Liver (tissue), 9 donors: Measurements from ENCODE around the gene L2HGDH. TPM values are rescaled to one million over a fixed set of nuclear protein-coding genes. Genes with fewer than 3 reads are reported as not detected.

ENCODE experiments used
- DNase-seq: peaks from one replicate; pipeline ENCODE4 v3.0.0-alpha.2; 2017; ENCODE audit warnings: low spot score
- H3K27ac ChIP-seq, 2 donors: one replicate each; pipeline ENCODE4 v1.7.0; 2013; ENCODE audit warnings: inconsistent platforms in 2 of 2, low read length in 2 of 2, control low read depth in 1 of 2, low read depth in 1 of 2, mild to moderate bottlenecking in 1 of 2
- H3K27me3 ChIP-seq, 4 donors: one replicate each; pipeline versions ENCODE4 v1.6.1 to v1.7.0; 2013; ENCODE audit warnings: low read length in 3 of 4, inconsistent platforms in 1 of 4, mild to moderate bottlenecking in 1 of 4, moderate library complexity in 1 of 4; ENCODE audit not compliant: control insufficient read depth in 4 of 4, insufficient read depth in 4 of 4
- H3K36me3 ChIP-seq, 4 donors: one replicate each; pipeline versions ENCODE4 v1.6.1 to v1.7.0; 2013; ENCODE audit warnings: low read length in 3 of 4, mild to moderate bottlenecking in 3 of 4, low read depth in 1 of 4, moderate library complexity in 1 of 4; ENCODE audit not compliant: control insufficient read depth in 4 of 4, insufficient read depth in 3 of 4
- H3K4me1 ChIP-seq, 4 donors: one replicate each; pipeline versions ENCODE4 v1.6.1 to v1.7.0; 2013; ENCODE audit warnings: low read length in 3 of 4, mild to moderate bottlenecking in 3 of 4, moderate library complexity in 1 of 4; ENCODE audit not compliant: control insufficient read depth in 4 of 4, insufficient read depth in 4 of 4
- H3K4me3 ChIP-seq, 3 donors: one replicate each; pipeline versions ENCODE4 v1.6.1 to v1.7.0; 2013; ENCODE audit warnings: low read length in 3 of 3, control low read depth in 1 of 3, low read depth in 1 of 3, mild to moderate bottlenecking in 1 of 3
- H3K9ac ChIP-seq, 2 donors: one replicate each; pipeline ENCODE4 v1.7.0; 2013; ENCODE audit warnings: low read length in 2 of 2, mild to moderate bottlenecking in 2 of 2, moderate library complexity in 2 of 2, control low read depth in 1 of 2, low read depth in 1 of 2
- H3K9me3 ChIP-seq, 4 donors: one replicate each; pipeline versions ENCODE4 v1.6.1 to v1.7.0; 2013; ENCODE audit warnings: low read length in 3 of 4; ENCODE audit not compliant: control insufficient read depth in 4 of 4
- EGR1 ChIP-seq, 2 donors: IDR thresholded peaks; 2 replicates each; pipeline ENCODE4 v1.6.1; 2016 to 2018; ENCODE audit warnings: antibody characterized with exemption in 2 of 2, low read depth in 2 of 2
- FOXA2 ChIP-seq: IDR thresholded peaks from 2 replicates; pipeline ENCODE4 v1.6.1; 2016; ENCODE audit warnings: antibody characterized with exemption
- GABPA ChIP-seq, 2 donors: IDR thresholded peaks in 1 of 2; conservative IDR thresholded peaks in 1 of 2; 2 replicates each; pipeline ENCODE4 v1.6.1; 2016; ENCODE audit warnings: antibody characterized with exemption in 2 of 2, mild to moderate bottlenecking in 1 of 2, moderate library complexity in 1 of 2
- HNF4A ChIP-seq, 2 donors: conservative IDR thresholded peaks; 2 replicates each; pipeline ENCODE4 v1.6.1; 2016; ENCODE audit warnings: antibody characterized with exemption in 2 of 2, mild to moderate bottlenecking in 2 of 2
- HNF4G ChIP-seq: IDR thresholded peaks from 2 replicates; pipeline ENCODE4 v1.6.1; 2016; ENCODE audit warnings: antibody characterized with exemption
- JUND ChIP-seq, 2 donors: IDR thresholded peaks; 2 replicates each; pipeline ENCODE4 v1.6.1; 2016; ENCODE audit warnings: antibody characterized with exemption in 2 of 2
- NR2F2 ChIP-seq: IDR thresholded peaks from 2 replicates; pipeline ENCODE4 v1.6.1; 2016; ENCODE audit warnings: antibody characterized with exemption
- RAD21 ChIP-seq, 2 donors: IDR thresholded peaks; 2 replicates each; pipeline ENCODE4 v1.6.1; 2016; ENCODE audit warnings: antibody characterized with exemption in 2 of 2, mild to moderate bottlenecking in 2 of 2
- SP1 ChIP-seq: IDR thresholded peaks from 2 replicates; pipeline ENCODE4 v1.6.1; 2018; ENCODE audit warnings: antibody characterized with exemption, mild to moderate bottlenecking
- YY1 ChIP-seq: IDR thresholded peaks from 2 replicates; pipeline ENCODE4 v1.6.1; 2016; ENCODE audit warnings: antibody characterized with exemption, mild to moderate bottlenecking
- WGBS: extraction: QIAGEN DNeasy Blood & Tissue Kit; methylation state at CpG from one replicate; pipeline ENCODE4 v1.1.7; 2013; 5-methylcytosine and 5-hydroxymethylcytosine counted together
- polyA plus RNA-seq, 2 donors: library from polyadenylated mRNA; stranded (reverse) in 1 of 2; unstranded in 1 of 2; fragments of 200-250 nt in 1 of 2; fragments of >200 nt in 1 of 2; fragmentation: Nextera tagmentation in 1 of 2; extraction: Ambion mirVana in 1 of 2; gene quantifications; one replicate each; pipeline versions ENCODE4 v1.2.1 to v1.2.3, GENCODE V29; 2013 to 2015
- total RNA-seq, 2 donors: library from RNA; depleted of rRNA; stranded (reverse); fragments of >200 nt; gene quantifications; one replicate each; pipeline ENCODE4 v1.2.3, GENCODE V29; 2014
- TF ChIP-seq, protein P1 (sequence below): IDR thresholded peaks from 2 replicates; pipeline ENCODE4 v1.6.1; 2016; ENCODE audit warnings: antibody characterized with exemption
- TF ChIP-seq, protein P2 (sequence below): IDR thresholded peaks from 2 replicates; pipeline ENCODE4 v1.6.1; 2016; ENCODE audit warnings: antibody characterized with exemption
- TF ChIP-seq, protein P3 (sequence below): IDR thresholded peaks from 2 replicates; pipeline ENCODE4 v1.6.1; 2016; ENCODE audit warnings: antibody characterized with exemption
- TF ChIP-seq, protein P4 (sequence below): IDR thresholded peaks from 2 replicates; pipeline ENCODE4 v1.6.1; 2016; ENCODE audit warnings: antibody characterized with exemption, mild to moderate bottlenecking
- TF ChIP-seq, protein P5 (sequence below): fragments of 150-350 bp; IDR thresholded peaks from 2 replicates; pipeline ENCODE4 v1.5.1; 2017; ENCODE audit warnings: improper control_type of control experiment, low read depth, low read length; ENCODE audit not compliant: missing input control
- donor health status: healthy.
- donor health status: healthy.
- donor health status: healthy.
- donor health status: healthy.
- donor health status: healthy.

The L2HGDH gene
- total and polyA plus RNA-seq, 4 donors, result 3.8 to 9.0 (median 5.4) TPM

DNA sequence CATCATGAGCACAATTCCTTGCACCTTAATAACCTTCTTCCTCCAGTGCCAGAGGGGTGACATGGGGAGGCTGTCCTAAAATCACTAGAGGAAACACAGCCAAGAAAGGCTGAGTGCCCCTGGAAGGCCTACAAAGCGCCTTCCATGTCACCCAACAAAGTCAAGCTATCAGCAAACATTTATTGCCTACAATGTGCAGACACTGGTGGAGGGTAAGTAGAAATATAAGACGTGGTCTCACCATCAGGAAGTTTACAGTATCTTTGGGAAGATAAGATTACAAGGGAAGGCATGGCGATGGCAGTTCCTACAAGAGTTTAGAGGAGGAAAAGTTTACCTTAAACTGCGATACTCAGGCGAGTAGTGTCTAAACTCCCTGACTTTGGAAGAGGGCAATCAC lies 28.0 kb upstream of the L2HGDH start:
- Histone ChIP-seq H3K4me3 (no peak overlapping the region), H3K9me3 (no peaks in the 10 kb centered on the region), H3K27me3 (no peaks in the 10 kb centered on the region), H3K36me3 (no peaks in the 10 kb centered on the region), H3K27ac (no peak overlapping the region), H3K4me1 (peaks cover 0 to 10% (median 4%) of the 10 kb centered on the region in 4 donors), H3K9ac (no peak overlapping the region)
- no peak for DNase-seq
- TF ChIP-seq GABPA (IDR thresholded peaks at IDR 0.05 in 1 of 2, conservative IDR thresholded peaks at IDR 0.05 in 1 of 2) (no peak), NR2F2 (no peak)
- TF ChIP-seq, protein P1, sequence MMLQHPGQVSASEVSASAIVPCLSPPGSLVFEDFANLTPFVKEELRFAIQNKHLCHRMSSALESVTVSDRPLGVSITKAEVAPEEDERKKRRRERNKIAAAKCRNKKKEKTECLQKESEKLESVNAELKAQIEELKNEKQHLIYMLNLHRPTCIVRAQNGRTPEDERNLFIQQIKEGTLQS, result no peak
- TF ChIP-seq, protein P2, sequence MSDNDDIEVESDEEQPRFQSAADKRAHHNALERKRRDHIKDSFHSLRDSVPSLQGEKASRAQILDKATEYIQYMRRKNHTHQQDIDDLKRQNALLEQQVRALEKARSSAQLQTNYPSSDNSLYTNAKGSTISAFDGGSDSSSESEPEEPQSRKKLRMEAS, result no peak
- WGBS, result 83% methylated on average over 5 of the region's 5 CpGs

DNA sequence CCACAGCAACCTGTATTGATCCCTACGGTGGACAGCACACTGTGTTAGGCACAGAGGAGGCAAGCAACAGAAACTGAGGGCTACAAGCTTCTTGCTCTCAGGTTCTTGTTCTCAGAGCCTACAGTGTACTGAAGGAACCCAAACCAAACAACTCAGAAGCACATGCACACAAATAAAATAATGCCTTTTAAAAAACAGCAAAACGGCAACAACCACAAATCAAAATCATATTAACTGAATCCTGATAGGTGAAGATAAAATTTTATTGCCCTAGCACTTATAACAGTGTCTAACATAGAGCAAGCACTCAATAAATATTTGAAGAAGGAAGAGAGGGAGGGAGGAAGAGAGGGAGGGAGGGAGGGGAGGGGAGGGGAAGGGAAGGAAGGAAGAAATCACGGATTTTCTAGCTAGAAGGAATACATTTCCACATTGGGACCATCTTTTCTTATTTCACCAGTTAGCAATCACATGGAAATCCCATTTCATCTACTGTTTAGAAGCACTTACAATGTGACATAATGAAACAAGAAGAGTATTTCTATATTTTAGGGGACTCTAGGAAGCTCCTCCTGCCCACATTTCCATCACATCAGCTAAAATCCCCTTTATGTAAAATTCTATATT lies 27.3 kb upstream of the L2HGDH start:
- DNase-seq, result no peak
- Histone ChIP-seq H3K27ac (no peak overlapping the region), H3K4me1 (peaks cover 0 to 10% (median 4%) of the 10 kb centered on the region in 4 donors)

More for the DNA sequence above, 27.3 kb upstream of the L2HGDH start:
- no peak overlapping the region for H3K9ac ChIP-seq
- H3K36me3 ChIP-seq, result no peaks in the 10 kb centered on the region
- H3K4me3 ChIP-seq, result no peak overlapping the region
- TF ChIP-seq, protein P3, sequence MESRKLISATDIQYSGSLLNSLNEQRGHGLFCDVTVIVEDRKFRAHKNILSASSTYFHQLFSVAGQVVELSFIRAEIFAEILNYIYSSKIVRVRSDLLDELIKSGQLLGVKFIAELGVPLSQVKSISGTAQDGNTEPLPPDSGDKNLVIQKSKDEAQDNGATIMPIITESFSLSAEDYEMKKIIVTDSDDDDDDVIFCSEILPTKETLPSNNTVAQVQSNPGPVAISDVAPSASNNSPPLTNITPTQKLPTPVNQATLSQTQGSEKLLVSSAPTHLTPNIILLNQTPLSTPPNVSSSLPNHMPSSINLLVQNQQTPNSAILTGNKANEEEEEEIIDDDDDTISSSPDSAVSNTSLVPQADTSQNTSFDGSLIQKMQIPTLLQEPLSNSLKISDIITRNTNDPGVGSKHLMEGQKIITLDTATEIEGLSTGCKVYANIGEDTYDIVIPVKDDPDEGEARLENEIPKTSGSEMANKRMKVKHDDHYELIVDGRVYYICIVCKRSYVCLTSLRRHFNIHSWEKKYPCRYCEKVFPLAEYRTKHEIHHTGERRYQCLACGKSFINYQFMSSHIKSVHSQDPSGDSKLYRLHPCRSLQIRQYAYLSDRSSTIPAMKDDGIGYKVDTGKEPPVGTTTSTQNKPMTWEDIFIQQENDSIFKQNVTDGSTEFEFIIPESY, result no peak
- no peak for TF ChIP-seq HNF4A (conservative IDR thresholded peaks at IDR 0.05)
- TF ChIP-seq, protein P4, sequence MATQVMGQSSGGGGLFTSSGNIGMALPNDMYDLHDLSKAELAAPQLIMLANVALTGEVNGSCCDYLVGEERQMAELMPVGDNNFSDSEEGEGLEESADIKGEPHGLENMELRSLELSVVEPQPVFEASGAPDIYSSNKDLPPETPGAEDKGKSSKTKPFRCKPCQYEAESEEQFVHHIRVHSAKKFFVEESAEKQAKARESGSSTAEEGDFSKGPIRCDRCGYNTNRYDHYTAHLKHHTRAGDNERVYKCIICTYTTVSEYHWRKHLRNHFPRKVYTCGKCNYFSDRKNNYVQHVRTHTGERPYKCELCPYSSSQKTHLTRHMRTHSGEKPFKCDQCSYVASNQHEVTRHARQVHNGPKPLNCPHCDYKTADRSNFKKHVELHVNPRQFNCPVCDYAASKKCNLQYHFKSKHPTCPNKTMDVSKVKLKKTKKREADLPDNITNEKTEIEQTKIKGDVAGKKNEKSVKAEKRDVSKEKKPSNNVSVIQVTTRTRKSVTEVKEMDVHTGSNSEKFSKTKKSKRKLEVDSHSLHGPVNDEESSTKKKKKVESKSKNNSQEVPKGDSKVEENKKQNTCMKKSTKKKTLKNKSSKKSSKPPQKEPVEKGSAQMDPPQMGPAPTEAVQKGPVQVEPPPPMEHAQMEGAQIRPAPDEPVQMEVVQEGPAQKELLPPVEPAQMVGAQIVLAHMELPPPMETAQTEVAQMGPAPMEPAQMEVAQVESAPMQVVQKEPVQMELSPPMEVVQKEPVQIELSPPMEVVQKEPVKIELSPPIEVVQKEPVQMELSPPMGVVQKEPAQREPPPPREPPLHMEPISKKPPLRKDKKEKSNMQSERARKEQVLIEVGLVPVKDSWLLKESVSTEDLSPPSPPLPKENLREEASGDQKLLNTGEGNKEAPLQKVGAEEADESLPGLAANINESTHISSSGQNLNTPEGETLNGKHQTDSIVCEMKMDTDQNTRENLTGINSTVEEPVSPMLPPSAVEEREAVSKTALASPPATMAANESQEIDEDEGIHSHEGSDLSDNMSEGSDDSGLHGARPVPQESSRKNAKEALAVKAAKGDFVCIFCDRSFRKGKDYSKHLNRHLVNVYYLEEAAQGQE, result no peak
- TF ChIP-seq, protein P2, result no peak
- TF ChIP-seq EGR1 (IDR thresholded peaks at IDR 0.05; ENCODE audit: low read depth in 2 of 2), result no peak
- no peak for TF ChIP-seq NR2F2
- no peak for TF ChIP-seq FOXA2
- TF ChIP-seq JUND (IDR thresholded peaks at IDR 0.05), result no peak
- TF ChIP-seq RAD21 (IDR thresholded peaks at IDR 0.05), result no peak
- no peak for TF ChIP-seq GABPA (IDR thresholded peaks at IDR 0.05 in 1 of 2, conservative IDR thresholded peaks at IDR 0.05 in 1 of 2)
- TF ChIP-seq, protein P1, result no peak
- no peak for TF ChIP-seq YY1
- no peak for TF ChIP-seq HNF4G
- TF ChIP-seq SP1, result no peak
- TF ChIP-seq, protein P5, sequence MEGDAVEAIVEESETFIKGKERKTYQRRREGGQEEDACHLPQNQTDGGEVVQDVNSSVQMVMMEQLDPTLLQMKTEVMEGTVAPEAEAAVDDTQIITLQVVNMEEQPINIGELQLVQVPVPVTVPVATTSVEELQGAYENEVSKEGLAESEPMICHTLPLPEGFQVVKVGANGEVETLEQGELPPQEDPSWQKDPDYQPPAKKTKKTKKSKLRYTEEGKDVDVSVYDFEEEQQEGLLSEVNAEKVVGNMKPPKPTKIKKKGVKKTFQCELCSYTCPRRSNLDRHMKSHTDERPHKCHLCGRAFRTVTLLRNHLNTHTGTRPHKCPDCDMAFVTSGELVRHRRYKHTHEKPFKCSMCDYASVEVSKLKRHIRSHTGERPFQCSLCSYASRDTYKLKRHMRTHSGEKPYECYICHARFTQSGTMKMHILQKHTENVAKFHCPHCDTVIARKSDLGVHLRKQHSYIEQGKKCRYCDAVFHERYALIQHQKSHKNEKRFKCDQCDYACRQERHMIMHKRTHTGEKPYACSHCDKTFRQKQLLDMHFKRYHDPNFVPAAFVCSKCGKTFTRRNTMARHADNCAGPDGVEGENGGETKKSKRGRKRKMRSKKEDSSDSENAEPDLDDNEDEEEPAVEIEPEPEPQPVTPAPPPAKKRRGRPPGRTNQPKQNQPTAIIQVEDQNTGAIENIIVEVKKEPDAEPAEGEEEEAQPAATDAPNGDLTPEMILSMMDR, result no peak
- H3K27me3 ChIP-seq, result no peaks in the 10 kb centered on the region
- 52% methylated on average over 3 of the region's 3 CpGs for WGBS
- no peaks in the 10 kb centered on the region for H3K9me3 ChIP-seq
